ENCODE results near the gene CABLES1.

DNA sequence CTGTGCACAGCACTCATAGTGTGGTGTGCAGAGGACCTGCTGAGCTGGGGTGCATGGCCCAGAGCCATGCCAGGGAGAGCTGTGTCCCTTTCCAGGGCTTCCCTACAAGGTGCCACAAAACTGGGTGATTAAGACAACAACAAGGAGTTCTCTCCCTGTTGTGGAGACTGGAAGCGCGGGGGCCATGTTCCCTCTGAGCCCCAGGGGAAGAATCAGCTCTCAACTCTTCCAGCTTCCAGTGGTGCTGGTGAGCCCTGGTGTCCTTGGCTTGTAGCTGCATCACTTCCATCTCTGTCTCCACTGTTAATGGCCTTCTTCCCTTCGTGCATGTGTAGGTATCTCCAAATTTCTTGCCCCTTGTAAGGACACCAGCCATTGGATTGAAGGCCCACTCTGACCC lies 73.3 kb downstream of the CABLES1 start:
- TF ChIP-seq, protein P1, sequence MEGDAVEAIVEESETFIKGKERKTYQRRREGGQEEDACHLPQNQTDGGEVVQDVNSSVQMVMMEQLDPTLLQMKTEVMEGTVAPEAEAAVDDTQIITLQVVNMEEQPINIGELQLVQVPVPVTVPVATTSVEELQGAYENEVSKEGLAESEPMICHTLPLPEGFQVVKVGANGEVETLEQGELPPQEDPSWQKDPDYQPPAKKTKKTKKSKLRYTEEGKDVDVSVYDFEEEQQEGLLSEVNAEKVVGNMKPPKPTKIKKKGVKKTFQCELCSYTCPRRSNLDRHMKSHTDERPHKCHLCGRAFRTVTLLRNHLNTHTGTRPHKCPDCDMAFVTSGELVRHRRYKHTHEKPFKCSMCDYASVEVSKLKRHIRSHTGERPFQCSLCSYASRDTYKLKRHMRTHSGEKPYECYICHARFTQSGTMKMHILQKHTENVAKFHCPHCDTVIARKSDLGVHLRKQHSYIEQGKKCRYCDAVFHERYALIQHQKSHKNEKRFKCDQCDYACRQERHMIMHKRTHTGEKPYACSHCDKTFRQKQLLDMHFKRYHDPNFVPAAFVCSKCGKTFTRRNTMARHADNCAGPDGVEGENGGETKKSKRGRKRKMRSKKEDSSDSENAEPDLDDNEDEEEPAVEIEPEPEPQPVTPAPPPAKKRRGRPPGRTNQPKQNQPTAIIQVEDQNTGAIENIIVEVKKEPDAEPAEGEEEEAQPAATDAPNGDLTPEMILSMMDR (IDR thresholded peaks at IDR 0.05): no peak
- TF ChIP-seq POLR2A (IDR thresholded peaks at IDR 0.05): no peak

All from uterus (tissue), 2 donors.